ENCODE measurements around the gene ATL1.

ATL1 gene

DNA sequence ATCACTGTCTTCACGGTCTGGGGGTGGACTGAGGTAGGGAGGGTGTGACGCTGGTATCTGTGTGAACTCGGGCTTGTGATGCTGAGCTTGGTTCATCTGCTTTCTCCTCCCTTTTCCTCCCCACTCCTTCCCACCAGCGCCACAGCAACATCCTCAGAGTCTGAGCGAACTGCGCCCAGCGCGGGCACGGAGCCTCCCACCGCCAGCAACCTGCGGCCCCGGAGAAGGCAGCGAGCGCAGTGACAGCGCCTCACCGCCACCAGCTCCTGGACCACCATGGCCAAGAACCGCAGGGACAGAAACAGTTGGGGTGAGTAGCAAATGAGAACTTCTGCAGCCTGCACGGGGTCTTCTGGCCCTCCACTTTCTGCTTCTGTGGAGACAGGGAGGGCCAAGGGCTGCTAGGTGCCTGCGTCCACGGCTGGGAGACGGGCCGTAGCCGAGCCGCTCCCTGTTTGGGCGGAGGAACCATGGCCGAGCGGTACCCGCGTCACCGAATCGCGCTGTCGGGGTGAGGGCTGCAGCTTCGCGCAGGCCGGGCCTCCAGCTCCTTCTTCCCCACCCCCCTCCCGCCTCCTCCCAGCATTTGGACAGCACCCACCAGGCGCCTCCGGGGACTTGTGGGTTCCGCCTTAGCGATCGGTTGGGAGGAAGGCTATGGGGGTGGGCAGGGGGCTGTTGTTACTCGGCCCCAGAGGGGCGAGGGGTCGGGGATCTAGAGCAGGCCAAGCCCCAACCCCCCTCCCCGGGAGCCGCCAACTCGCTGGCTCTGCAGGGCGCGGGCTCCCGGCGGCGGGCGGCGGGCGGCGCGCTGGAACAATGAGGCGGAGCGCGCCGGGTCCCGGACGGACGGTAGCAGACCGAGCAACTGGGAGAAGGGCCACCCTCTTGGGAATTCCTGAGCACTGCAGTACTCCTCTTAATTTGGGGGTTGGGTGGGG lies at the start of gene ATL1:
TSS of gene ATL1 (plus strand) at position 156 of the 941 bp plus-strand sequence. CDS start at position 277, 121 bp downstream.
- peak; percentile 69 for DNase-seq

- no peak for DNase-seq
Measured at GRCh38 chr14:50510157-50510556, 49.8 kb upstream of the ATL1 start.

DNA sequence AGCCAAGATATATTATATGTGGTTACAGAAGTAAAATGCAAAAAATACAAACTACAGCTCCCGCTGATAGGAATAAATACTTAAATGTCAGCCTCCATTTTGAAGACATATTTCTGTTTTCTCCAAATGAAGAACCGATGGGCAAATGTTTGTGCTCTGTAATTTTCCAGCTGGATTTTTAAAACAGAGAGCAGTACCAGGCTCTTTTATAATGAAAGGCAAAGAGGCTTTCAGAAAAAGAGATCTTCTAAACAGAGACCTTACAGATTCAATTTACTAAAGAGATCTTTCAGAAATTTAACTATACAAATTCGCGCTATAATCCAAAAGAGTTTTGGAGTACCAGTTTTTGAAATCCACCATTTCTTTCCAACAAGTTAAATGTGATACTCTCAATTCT lies 47.5 kb upstream of the ATL1 start:
- DNase-seq: no peak

DNA sequence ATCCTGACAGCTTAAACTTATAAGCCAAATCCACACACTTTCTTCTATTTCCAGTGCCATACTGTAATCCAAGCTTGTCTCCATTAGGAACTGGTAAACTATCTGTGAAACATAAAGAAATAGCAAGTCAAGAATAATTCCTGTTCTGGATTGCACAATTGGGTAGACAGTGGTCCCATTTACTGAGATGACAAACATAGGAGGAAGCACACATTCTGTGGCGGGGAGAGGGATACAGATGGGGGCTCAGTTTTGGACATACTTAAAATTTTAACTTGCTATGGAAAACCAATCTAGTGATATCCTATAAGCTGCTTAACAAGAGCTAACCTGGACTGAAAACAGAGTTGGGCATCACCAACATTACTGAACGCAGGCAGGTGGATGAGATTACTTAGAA lies 43.9 kb upstream of the ATL1 start:
- no peak for DNase-seq

GRCh38 chr14:50520947-50521815 lies 38.8 kb upstream of the ATL1 start:
- DNase-seq: peak; percentile 79

- no peak for DNase-seq
Measured at GRCh38 chr14:50521912-50522341, 38.0 kb upstream of the ATL1 start.

GRCh38 chr14:50523271-50524041 lies 36.5 kb upstream of the ATL1 start:
- DNase-seq: no peak

DNA sequence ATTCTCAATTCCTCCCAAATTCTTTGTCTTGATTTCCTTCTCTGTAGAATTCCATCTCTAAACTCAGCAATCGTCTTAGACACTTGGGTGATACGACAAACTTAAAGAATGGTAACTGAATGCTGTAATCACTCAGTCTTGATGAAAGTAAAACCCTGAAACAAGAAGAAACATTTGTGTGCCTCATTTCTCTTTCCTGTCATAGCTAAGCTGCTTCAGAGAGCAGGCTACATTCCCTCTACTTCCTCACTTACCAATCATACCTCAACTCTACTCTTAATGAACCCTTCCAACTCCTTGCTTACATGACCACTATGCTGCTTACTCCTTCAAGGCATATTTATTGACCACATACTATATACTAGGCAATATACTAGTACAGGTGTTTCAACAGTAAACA lies 35.9 kb upstream of the ATL1 start:
- no peak for DNase-seq

GRCh38 chr14:50524731-50525515 lies 35.0 kb upstream of the ATL1 start:
- DNase-seq: peak; percentile 34

GRCh38 chr14:50528000-50528399 lies 31.9 kb upstream of the ATL1 start:
- peak; percentile 80 for DNase-seq

DNA sequence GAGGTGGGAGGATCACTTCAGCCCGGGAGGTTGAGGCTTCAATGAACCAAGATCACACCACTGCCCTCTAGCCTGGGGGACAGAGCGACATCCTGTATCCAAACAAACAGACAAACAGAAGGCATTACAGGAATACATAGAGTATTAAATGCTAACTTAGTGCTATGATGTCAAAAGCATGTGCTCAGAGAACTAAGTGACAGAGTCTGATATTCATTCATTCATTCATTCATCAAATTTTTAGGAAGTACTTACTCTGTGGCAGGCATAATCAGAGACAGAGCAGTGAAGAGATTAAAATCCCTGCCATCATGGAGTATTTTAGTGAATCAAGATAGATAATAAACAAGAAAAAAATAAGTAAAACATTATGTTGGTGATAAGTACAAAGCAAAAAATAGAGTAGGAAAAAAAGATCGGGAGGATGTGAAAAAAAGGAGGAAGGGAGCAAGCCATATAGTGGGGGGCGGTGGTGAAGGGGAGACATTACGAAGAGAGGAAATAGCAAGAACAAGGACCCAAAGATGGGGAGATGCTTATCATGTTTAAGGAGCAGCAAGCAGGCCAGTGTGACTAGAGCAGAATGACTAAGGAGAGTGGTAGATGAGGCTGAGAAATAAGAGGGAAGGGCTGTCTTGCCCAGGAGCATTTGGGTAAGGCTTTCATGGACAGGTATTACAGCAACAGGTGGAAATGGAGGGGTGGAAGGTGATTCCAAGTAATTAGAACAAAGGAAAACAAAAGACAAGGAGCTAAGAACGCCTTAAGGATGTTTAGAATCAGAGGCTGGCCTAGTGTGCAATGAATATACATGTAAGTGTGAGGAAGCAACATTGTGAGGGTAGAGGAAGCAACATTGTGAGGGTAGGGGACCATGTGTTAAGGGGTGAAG lies 30.4 kb upstream of the ATL1 start:
- DNase-seq: peak; percentile 13

DNA sequence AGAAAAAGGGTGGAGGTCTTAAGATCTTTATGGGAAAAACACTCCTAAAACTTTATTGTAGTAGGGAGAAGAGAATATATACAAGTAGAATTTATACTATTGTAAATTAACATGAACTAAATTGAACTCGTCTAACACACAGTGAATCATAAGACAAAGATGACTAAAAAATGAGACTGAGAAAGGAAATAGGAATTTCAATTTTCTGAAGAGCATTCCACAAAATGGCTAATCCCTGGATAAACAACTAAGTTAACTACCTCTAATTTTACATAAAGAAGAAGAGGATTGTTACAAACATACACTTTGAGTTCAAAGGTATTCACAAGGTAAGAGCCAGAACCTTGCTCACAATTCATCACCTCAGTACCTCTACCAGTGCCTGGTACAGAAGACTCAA lies 29.6 kb upstream of the ATL1 start:
- peak; percentile 57 for DNase-seq

DNA sequence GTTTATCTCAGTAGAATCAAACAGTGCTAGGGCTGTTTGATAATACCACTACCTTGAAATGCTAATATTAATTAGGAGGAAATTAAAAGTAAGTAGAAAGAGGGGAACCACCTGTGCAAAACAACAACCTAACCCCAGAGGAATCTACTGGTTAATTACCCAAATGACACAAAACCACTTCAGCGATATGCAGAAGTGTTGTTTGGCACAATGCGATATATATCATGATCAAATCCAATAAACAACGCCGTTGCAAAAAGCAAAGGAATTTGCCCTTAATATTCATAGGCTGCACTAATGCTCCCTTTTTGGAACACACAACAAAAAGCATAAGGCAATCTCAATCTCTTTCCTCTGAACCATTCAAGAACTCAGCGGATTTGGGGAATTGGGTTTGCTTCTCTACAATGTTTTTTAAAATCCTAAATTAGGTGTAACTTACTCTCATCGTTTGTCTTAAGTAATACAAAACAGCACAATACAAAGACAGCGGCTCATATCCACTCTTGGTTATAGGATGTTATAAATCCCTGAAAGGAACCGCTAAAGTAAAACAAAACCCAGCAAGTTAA lies 29.1 kb upstream of the ATL1 start:
- DNase-seq: peak; percentile 5

- DNase-seq: peak; percentile 40
Measured at GRCh38 chr14:50531595-50532501, 28.1 kb upstream of the ATL1 start.

GRCh38 chr14:50532502-50533240 lies 27.3 kb upstream of the ATL1 start, which contains the start of gene MAP4K5:
Gene MAP4K5 (minus strand): TSS chr14:50532569. CDS start chr14:50532049, 520 bp downstream.
- DNase-seq: peak; percentile 92

GRCh38 chr14:50533241-50533705 lies 26.7 kb upstream of the ATL1 start:
- no peak for DNase-seq

- peak; percentile 37 for DNase-seq
Measured at GRCh38 chr14:50533806-50534205, 26.1 kb upstream of the ATL1 start.

DNA sequence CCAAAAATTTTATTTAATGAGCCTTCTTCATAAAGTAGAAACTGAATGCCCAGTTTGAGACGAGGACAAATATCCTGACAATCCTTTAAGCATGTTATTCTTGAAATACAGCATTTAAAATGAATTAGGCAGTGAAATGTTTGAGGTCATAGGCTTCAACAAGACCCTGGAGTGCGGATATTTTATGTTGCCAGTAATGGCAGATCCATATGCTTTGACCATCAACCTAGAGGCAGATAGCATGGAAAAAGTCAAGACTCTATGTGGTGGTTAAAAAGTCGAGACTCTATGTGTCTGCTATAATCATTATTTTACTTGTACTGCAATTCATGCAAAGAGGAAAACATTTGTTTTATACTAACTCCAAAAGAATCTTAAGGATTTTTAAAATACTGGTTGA lies 25.5 kb upstream of the ATL1 start:
- DNase-seq: no peak
